Stomach smooth muscle (tissue), 2 donors: ENCODE measurements around the gene OSCP1.

Experiments used
- H3K27ac ChIP-seq: one replicate; pipeline ENCODE4 v1.7.0; 2013; ENCODE audit warnings: mild to moderate bottlenecking, low read length, inconsistent platforms
- H3K27me3 ChIP-seq, 2 donors: one replicate each; pipeline ENCODE4 v1.7.0; 2013; ENCODE audit warnings: low read length in 2 of 2; ENCODE audit not compliant: insufficient read depth in 2 of 2, control insufficient read depth in 1 of 2
- H3K36me3 ChIP-seq, 2 donors: one replicate each; pipeline ENCODE4 v1.7.0; 2013; ENCODE audit warnings: low read length in 2 of 2; ENCODE audit not compliant: control insufficient read depth in 2 of 2, insufficient read depth in 2 of 2
- H3K4me1 ChIP-seq: one replicate; pipeline ENCODE4 v1.7.0; 2013; ENCODE audit warnings: low read length; ENCODE audit not compliant: control insufficient read depth, insufficient read depth
- H3K4me3 ChIP-seq, 2 donors: one replicate each; pipeline ENCODE4 v1.7.0; 2013; ENCODE audit warnings: low read length in 2 of 2
- H3K9ac ChIP-seq, 2 donors: one replicate each; pipeline ENCODE4 v1.7.0; 2013; ENCODE audit warnings: low read length in 2 of 2, mild to moderate bottlenecking in 1 of 2
- H3K9me3 ChIP-seq, 2 donors: one replicate each; pipeline ENCODE4 v1.7.0; 2013; ENCODE audit warnings: low read length in 2 of 2; ENCODE audit not compliant: control insufficient read depth in 2 of 2
- donor health status: healthy.
- donor health status: Pancreatic carcinoma.

Gene OSCP1

GRCh38 chr1:36463463-36463802, 13.2 kb upstream of the OSCP1 start:
- H3K27ac ChIP-seq = peak overlapping the region; percentile 96
- peaks cover 29 to 30% of the 10 kb centered on the region in 2 donors for H3K36me3 ChIP-seq
- peaks cover 7% of the 10 kb centered on the region for H3K4me1 ChIP-seq
- H3K27me3 ChIP-seq = no peaks in the 10 kb centered on the region
- peak overlapping the region; percentile 78 to 91 for H3K9ac ChIP-seq
- H3K9me3 ChIP-seq = no peaks in the 10 kb centered on the region
- H3K4me3 ChIP-seq = peak overlapping the region; percentile 88 to 99

DNA sequence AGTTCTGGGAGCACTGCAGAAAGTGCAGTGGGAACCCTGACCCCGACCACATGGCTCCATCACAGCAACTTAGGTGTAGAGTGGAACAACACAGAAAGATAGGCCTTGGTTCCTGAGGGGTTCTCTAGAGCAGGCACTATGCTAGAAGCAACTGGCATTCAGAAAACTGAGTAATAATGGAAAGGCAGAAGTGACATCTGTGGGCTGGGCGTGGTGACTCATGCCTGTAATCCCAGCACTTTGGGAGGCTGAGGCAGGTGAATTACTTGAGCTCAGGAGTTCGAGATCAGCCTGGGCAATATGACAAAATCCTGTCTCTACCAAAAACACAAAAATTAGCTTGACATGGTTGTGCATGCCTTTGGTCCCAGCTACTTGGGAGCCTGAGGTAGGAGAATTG, 8.7 kb upstream of the OSCP1 start:
- H3K4me3 ChIP-seq = no peak overlapping the region

DNA sequence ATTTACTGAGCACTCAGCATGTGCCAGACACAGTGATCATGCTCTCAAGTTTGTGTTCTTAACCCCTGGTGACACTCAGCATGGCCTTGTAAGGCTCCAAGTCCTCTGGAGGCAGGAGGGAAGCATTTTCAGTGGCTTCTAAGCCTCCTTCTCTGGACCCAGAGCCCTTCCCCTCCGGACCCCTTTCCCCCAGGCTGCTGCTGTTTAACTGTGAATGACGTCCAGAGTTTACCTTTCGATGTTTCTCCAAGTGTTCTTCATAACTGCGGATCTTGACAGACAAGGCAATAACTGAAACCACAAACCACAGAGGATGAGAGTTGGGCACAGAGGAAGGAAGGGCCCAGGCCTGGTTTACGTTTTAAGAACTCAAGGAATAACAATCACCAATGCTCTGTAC, 7.4 kb upstream of the OSCP1 start:
- Histone ChIP-seq H3K27me3 (no peaks in the 10 kb centered on the region), H3K4me3 (no peak overlapping the region), H3K36me3 (peaks cover 55 to 60% of the 10 kb centered on the region in 2 donors), H3K4me1 (no peaks in the 10 kb centered on the region), H3K27ac (no peak overlapping the region), H3K9me3 (no peaks in the 10 kb centered on the region), H3K9ac (no peak overlapping the region)

More for the DNA sequence above, 8.7 kb upstream of the OSCP1 start:
- H3K27ac ChIP-seq = no peak overlapping the region
- no peaks in the 10 kb centered on the region for H3K27me3 ChIP-seq
- peaks cover 55 to 60% of the 10 kb centered on the region in 2 donors for H3K36me3 ChIP-seq
- H3K4me1 ChIP-seq = peaks cover 7% of the 10 kb centered on the region
- no peaks in the 10 kb centered on the region for H3K9me3 ChIP-seq
- no peak overlapping the region for H3K9ac ChIP-seq

DNA sequence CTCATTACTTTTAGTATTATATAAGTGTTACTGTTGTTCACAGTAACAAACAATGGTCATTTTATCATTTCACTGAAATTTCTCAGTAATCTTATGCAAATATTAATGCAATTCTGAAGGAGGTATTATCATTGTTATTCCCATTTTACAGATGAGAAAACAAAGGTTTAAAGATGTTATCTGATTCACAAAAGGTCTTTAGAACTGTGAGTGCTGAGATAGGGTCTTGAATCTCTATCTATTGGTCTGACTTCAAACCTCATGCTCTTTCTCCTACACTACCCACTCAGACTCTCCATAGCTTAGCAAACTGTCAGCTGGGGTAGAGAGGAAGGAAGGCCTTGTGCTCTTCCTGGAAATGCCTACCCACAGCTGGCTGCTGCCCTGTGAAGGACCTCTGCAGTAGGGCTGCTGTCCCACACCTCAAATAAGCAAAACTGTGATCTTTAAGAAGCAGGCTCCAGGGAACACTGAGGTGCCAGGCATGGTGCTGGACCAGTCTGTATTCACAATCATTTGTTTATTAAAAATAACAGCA, 6.2 kb upstream of the OSCP1 start:
- Histone ChIP-seq H3K9me3 (no peaks in the 10 kb centered on the region), H3K27ac (no peak overlapping the region), H3K9ac (no peak overlapping the region), H3K4me1 (no peaks in the 10 kb centered on the region), H3K27me3 (no peaks in the 10 kb centered on the region), H3K4me3 (no peak overlapping the region), H3K36me3 (peaks cover 48 to 56% of the 10 kb centered on the region in 2 donors)

GRCh38 chr1:36455386-36455785, 5.1 kb upstream of the OSCP1 start:
- H3K27ac ChIP-seq = no peak overlapping the region
- no peak overlapping the region for H3K9ac ChIP-seq
- H3K9me3 ChIP-seq = no peaks in the 10 kb centered on the region
- H3K36me3 ChIP-seq = peaks cover 38 to 46% of the 10 kb centered on the region in 2 donors
- H3K27me3 ChIP-seq = no peaks in the 10 kb centered on the region
- H3K4me3 ChIP-seq = no peak overlapping the region
- H3K4me1 ChIP-seq = peaks cover 3% of the 10 kb centered on the region

DNA sequence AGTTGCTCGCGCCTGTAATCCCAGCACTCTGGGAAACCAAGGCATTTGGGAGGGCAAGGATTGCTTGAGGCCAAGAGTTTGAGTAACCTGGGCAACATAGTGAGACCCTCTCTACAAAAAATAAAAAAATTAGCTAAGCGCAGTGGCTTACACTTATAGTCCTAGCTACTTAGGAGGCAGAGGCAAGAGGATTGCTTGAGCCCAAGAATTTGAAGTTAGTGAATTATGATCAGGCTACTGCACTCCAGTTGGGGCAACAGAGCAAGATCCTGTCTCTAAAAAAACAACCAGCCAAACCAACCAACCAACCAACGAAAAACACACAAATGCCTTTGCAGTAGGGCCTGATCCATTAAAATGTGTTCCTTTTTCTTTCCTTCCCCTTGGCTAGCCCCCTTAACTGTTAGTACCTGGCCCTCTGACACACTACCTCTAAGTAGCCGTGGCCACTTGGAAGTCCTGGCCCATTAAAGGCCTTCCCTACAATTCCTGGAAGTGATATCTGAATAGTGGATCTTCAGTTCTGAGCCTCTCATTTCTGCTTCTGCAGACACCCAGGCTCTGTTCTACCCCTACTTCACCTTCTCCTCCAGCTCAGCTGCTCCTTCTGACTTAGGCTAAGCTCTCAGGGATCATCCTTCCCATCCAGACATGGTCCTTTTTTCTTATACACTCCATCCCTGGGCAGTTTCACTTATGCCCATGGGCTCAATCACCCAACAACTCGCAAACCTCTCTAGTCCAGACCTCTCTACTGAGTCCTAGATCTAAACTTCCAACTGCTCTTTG, 3.5 kb upstream of the OSCP1 start:
- no peak overlapping the region for H3K4me3 ChIP-seq
- no peaks in the 10 kb centered on the region for H3K9me3 ChIP-seq
- no peak overlapping the region for H3K9ac ChIP-seq
- no peaks in the 10 kb centered on the region for H3K27me3 ChIP-seq
- peaks cover 28 to 31% of the 10 kb centered on the region in 2 donors for H3K36me3 ChIP-seq
- peaks cover 9% of the 10 kb centered on the region for H3K4me1 ChIP-seq
- no peak overlapping the region for H3K27ac ChIP-seq

DNA sequence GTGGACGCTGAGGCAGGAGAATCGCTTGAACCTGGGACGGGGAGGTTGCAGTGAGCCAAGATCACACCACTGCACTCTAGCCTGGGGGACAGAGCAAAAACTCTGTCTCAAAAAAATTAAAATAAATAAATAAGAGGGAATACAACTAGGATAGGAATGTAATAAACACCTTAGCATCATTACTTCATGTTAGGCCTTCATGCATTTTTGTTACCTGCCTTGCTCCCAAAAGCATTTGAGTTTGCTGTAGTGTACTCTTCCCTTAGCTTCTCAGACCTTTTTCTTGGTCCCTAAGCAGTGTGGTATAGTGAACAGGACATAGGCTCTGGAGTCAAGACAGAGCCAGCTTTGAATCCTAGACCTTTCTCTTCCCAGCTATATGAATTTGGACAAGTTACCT, 2.8 kb upstream of the OSCP1 start:
- H3K27ac ChIP-seq = no peak overlapping the region
- peaks cover 9% of the 10 kb centered on the region for H3K4me1 ChIP-seq
- no peak overlapping the region for H3K4me3 ChIP-seq
- no peaks in the 10 kb centered on the region for H3K27me3 ChIP-seq
- no peaks in the 10 kb centered on the region for H3K9me3 ChIP-seq
- H3K9ac ChIP-seq = no peak overlapping the region
- H3K36me3 ChIP-seq = peaks cover 26 to 30% of the 10 kb centered on the region in 2 donors

GRCh38 chr1:36450919-36451305, 661 bp upstream of the OSCP1 start:
- Histone ChIP-seq H3K36me3 (peaks cover 11 to 16% of the 10 kb centered on the region in 2 donors), H3K9me3 (no peaks in the 10 kb centered on the region), H3K27me3 (no peaks in the 10 kb centered on the region), H3K9ac (peak overlapping the region; percentile 79 to 94), H3K4me3 (peak overlapping the region; percentile 90 to 93), H3K27ac (peak overlapping the region; percentile 95), H3K4me1 (peaks cover 9% of the 10 kb centered on the region)

DNA sequence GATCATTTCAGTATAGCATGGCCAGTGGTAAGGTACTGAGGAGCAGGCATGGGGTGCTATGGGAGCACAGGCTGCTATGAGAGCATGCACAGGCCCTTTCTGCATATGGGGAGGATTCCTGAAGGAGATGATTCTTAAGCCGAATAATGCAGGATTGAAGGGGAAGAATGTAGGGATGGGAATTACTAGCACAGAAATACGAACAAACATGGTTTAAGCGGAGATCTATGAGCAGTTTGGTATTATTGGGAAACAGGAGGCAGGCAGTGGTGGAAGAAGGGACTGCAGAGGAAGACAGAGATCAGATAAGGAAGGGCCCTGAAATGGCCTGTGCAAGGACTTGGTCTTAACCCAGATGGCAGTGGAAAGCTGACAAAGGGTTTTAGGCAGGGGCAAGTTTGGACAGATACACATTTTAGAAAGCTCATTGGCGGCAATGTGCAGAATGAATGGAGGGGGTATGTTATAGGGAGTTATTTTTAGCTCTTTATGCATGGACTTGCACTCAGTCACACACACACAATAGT, 1.7 kb downstream of the OSCP1 start:
- no peak overlapping the region for H3K27ac ChIP-seq
- H3K27me3 ChIP-seq = no peaks in the 10 kb centered on the region
- H3K36me3 ChIP-seq = no peaks in the 10 kb centered on the region
- H3K9ac ChIP-seq = no peak overlapping the region
- no peak overlapping the region for H3K4me3 ChIP-seq
- H3K9me3 ChIP-seq = no peaks in the 10 kb centered on the region
- H3K4me1 ChIP-seq = peaks cover 9% of the 10 kb centered on the region

- Histone ChIP-seq H3K9me3 (no peaks in the 10 kb centered on the region), H3K36me3 (peaks cover 0 to 2% of the 10 kb centered on the region in 2 donors), H3K27me3 (no peaks in the 10 kb centered on the region), H3K4me3 (no peak overlapping the region), H3K4me1 (peaks cover 9% of the 10 kb centered on the region), H3K9ac (no peak overlapping the region), H3K27ac (no peak overlapping the region)
Observed at GRCh38 chr1:36447450-36447849, 2.8 kb downstream of the OSCP1 start.

- no peak overlapping the region for H3K27ac ChIP-seq
- no peaks in the 10 kb centered on the region for H3K9me3 ChIP-seq
Observed at GRCh38 chr1:36446746-36447145, 3.5 kb downstream of the OSCP1 start.

More at GRCh38 chr1:36446746-36447145, 3.5 kb downstream of the OSCP1 start:
- H3K9ac ChIP-seq = no peak overlapping the region
- H3K4me3 ChIP-seq = no peak overlapping the region
- H3K36me3 ChIP-seq = peaks cover 0 to 2% of the 10 kb centered on the region in 2 donors
- no peaks in the 10 kb centered on the region for H3K27me3 ChIP-seq
- H3K4me1 ChIP-seq = peaks cover 9% of the 10 kb centered on the region
